Sigmoid colon (tissue), 7 donors: ENCODE results near the gene RNF149. TPM values are rescaled to one million over a fixed set of nuclear protein-coding genes. Genes with fewer than 3 reads are reported as not detected.

Experiments used
- DNase-seq: peaks from one replicate; pipeline ENCODE4 v3.0.0-alpha.2; 2019
- H3K27ac ChIP-seq, 4 donors: fragments of 200-600 bp; sonication (generic); one replicate each; pipeline ENCODE4 v1.5.1; 2016 to 2019; ENCODE audit warnings: mild to moderate bottlenecking in 1 of 4
- H3K27me3 ChIP-seq, 3 donors: fragments of 200-600 bp; sonication (generic); one replicate each; pipeline ENCODE4 v1.5.1; 2019; ENCODE audit warnings: mild to moderate bottlenecking in 1 of 3
- H3K36me3 ChIP-seq, 4 donors: fragments of 200-600 bp; sonication (generic); one replicate each; pipeline ENCODE4 v1.5.1; 2016 to 2019
- H3K4me1 ChIP-seq, 4 donors: fragments of 200-600 bp; sonication (generic); one replicate each; pipeline ENCODE4 v1.5.1; 2017 to 2019
- H3K4me3 ChIP-seq, 4 donors: fragments of 200-600 bp; sonication (generic); one replicate each; pipeline ENCODE4 v1.5.1; 2017 to 2019; ENCODE audit warnings: mild to moderate bottlenecking in 2 of 4, moderate library complexity in 1 of 4
- H3K9me3 ChIP-seq, 4 donors: fragments of 200-600 bp in 3 of 4; sonication (generic) in 3 of 4; one replicate each; pipeline versions ENCODE4 v1.5.1 to v1.6.1; 2013 to 2019
- EP300 ChIP-seq, 4 donors: sonication (generic); formaldehyde crosslinking; IDR thresholded peaks; one replicate each; pipeline ENCODE4 v1.6.1; 2017; ENCODE audit warnings: antibody characterized with exemption in 4 of 4
- POLR2A ChIP-seq, 2 donors: fragments of 450-650 bp; IDR thresholded peaks; one replicate each; pipeline ENCODE4 v1.6.1; 2016; ENCODE audit warnings: antibody characterized with exemption in 2 of 2, mild to moderate bottlenecking in 2 of 2, moderate library complexity in 2 of 2
- POLR2AphosphoS5 ChIP-seq, 4 donors: sonication (generic); formaldehyde crosslinking; IDR thresholded peaks; one replicate each; pipeline ENCODE4 v1.6.1; 2017; ENCODE audit warnings: antibody characterized with exemption in 4 of 4
- WGBS, 2 donors: extraction: QIAGEN DNeasy Blood & Tissue Kit; methylation state at CpG; one replicate each; pipeline ENCODE4 v1.1.7; 2013; 5-methylcytosine and 5-hydroxymethylcytosine counted together
- intact Hi-C: fragments of 100-400 bp; cut with DNase I; formaldehyde crosslinking; loops from one replicate; pipeline ENCODE4 v1.15.1; 2023
- polyA plus RNA-seq, 3 donors: library from polyadenylated mRNA; stranded (reverse); fragments of 200-250 nt; gene quantifications; one replicate each; pipeline ENCODE4 v1.2.3, GENCODE V29; 2013
- total RNA-seq, 4 donors: library from RNA; depleted of rRNA; stranded (reverse); fragments of >200 nt; gene quantifications; one replicate each; pipeline ENCODE4 v1.1.0, GENCODE V29; 2016
- TF ChIP-seq, protein P1 (sequence below), 4 experiments: fragments of 450-650 bp in 3 of 4; fragments of 200-600 bp in 1 of 4; IDR thresholded peaks; one replicate each; pipeline ENCODE4 v1.5.1; 2016 to 2019; ENCODE audit warnings: antibody characterized with exemption in 4 of 4, mild to moderate bottlenecking in 3 of 4, moderate library complexity in 2 of 4
- donor health status: healthy with polysubstance abuse.
- donor health status: Bipolar disorder and iron deficiency.
- donor health status: healthy.

RNF149 gene
- total and polyA plus RNA-seq, 7 donors = 11.4 to 65.4 (median 40.0) TPM

DNA sequence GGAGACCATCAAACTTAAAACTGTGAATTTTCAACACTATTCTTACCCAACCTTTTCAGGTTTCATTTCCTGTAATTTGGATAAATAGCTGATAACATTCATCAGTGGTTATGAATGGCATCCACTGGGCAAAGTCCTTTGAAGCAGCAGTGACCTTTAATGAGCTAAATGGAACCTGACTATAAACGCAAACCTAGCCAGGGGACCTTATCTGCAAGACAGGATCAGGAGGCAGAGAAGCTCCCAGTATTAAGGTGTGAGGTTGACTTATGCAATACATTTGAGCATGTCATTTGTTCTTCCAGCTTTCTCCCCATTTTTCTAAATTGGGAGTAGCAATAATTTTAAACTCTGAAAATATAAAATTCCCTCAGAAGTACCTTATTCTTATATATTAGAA lies 40.4 kb upstream of the RNF149 start:
- no peaks in the 10 kb centered on the region for H3K4me1 ChIP-seq
- WGBS, 2 donors = 22 to 70% methylated on average over 1 of the region's 1 CpG
- no peaks in the 10 kb centered on the region for H3K27me3 ChIP-seq
- H3K4me3 ChIP-seq = no peak overlapping the region
- intact Hi-C loops = loop anchor here (10.0 kb wide), 1 partner anchor 1096 kb away; no protein-coding TSS in a partner anchor
- H3K36me3 ChIP-seq = no peaks in the 10 kb centered on the region
- no peaks in the 10 kb centered on the region for H3K9me3 ChIP-seq
- no peak for TF ChIP-seq EP300 (IDR thresholded peaks at IDR 0.05)
- TF ChIP-seq POLR2A (IDR thresholded peaks at IDR 0.05) = no peak
- no peak for TF ChIP-seq POLR2AphosphoS5 (IDR thresholded peaks at IDR 0.05)
- TF ChIP-seq, protein P1, sequence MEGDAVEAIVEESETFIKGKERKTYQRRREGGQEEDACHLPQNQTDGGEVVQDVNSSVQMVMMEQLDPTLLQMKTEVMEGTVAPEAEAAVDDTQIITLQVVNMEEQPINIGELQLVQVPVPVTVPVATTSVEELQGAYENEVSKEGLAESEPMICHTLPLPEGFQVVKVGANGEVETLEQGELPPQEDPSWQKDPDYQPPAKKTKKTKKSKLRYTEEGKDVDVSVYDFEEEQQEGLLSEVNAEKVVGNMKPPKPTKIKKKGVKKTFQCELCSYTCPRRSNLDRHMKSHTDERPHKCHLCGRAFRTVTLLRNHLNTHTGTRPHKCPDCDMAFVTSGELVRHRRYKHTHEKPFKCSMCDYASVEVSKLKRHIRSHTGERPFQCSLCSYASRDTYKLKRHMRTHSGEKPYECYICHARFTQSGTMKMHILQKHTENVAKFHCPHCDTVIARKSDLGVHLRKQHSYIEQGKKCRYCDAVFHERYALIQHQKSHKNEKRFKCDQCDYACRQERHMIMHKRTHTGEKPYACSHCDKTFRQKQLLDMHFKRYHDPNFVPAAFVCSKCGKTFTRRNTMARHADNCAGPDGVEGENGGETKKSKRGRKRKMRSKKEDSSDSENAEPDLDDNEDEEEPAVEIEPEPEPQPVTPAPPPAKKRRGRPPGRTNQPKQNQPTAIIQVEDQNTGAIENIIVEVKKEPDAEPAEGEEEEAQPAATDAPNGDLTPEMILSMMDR (IDR thresholded peaks at IDR 0.05) = no peak
- no peak for DNase-seq
- H3K27ac ChIP-seq = no peak overlapping the region

DNA sequence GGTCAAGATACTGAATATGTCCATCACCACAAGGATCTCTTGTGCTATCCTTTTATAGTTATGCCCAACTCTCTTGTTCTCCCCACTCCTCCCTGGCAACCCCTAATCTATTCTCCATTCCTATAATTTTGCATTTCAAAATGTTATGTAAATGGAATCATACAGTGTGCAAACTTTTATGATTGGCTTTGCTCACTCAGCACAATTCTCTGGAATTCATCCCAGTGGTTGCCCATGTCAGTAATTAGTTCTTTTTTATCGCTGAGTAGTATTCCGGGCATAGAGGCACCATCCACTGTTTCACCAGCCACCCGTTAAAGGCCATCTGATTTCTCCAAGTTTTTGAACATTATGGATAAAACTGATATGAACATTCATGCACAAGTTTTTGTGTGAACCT lies 38.4 kb upstream of the RNF149 start:
- Histone ChIP-seq H3K9me3 (no peaks in the 10 kb centered on the region), H3K36me3 (no peaks in the 10 kb centered on the region), H3K27me3 (no peaks in the 10 kb centered on the region), H3K27ac (no peak overlapping the region), H3K4me1 (no peaks in the 10 kb centered on the region), H3K4me3 (no peak overlapping the region)
- WGBS, 2 donors = 97 to 98% methylated on average over 3 of the region's 3 CpGs
- intact Hi-C loops = loop anchor here (10.0 kb wide), 1 partner anchor 1098 kb away; no protein-coding TSS in a partner anchor
- TF ChIP-seq POLR2AphosphoS5 (IDR thresholded peaks at IDR 0.05) (no peak), EP300 (IDR thresholded peaks at IDR 0.05) (no peak), POLR2A (IDR thresholded peaks at IDR 0.05) (no peak)
- TF ChIP-seq, protein P1 (IDR thresholded peaks at IDR 0.05) = no peak
- DNase-seq = no peak

DNA sequence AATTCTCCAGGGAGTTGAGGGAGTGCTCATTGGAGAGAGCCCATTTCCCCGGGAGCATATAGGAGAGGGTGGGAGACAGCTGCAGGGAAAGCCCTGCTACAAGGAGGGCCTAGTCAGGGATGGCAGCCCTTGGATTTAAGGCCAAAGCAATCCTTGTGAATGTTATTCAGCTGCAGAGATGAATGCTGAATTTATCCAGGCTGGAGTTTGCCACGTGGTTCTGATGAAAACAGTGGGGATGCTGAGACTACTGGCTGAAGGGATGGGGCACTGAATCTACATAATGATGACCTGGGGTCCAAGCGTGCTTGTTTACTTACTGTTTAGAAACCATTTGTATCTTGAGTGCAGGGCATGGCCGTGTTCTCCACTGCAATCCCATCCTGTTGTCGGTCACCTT lies 35.6 kb upstream of the RNF149 start:
- no peak for DNase-seq
- Histone ChIP-seq H3K27ac (no peak overlapping the region), H3K4me1 (no peaks in the 10 kb centered on the region), H3K4me3 (no peak overlapping the region), H3K36me3 (no peaks in the 10 kb centered on the region), H3K9me3 (no peaks in the 10 kb centered on the region), H3K27me3 (no peaks in the 10 kb centered on the region)
- TF ChIP-seq POLR2AphosphoS5 (IDR thresholded peaks at IDR 0.05) (no peak), EP300 (IDR thresholded peaks at IDR 0.05) (no peak), POLR2A (IDR thresholded peaks at IDR 0.05) (no peak)
- TF ChIP-seq, protein P1 (IDR thresholded peaks at IDR 0.05) = no peak
- intact Hi-C loops = loop anchor here (10.0 kb wide), 1 partner anchor 1101 kb away; no protein-coding TSS in a partner anchor
- 83 to 84% methylated on average over 5 of the region's 5 CpGs for WGBS, 2 donors

DNA sequence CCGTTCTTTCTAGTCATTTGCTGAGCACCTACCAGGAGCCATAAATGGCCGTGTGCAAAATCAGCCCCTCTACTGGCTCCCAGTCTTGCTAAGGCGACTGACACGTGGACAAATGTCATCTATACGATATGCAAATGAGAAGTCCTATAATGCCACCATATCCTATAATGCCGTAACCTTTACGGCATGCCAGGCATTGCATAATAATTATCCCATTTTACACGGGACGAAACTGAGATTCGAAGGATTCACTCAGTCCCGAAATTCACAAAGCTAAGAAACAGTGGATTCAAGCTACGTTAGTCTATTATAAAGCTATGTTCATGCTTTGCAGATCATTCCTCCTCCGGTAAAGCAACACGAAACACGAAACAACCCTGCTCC lies 34.1 kb upstream of the RNF149 start:
- intact Hi-C loops = loop anchor here (2.0 to 10.0 kb wide), 2 partner anchors 488 to 1102 kb away; no protein-coding TSS in a partner anchor
- no peak for TF ChIP-seq POLR2AphosphoS5 (IDR thresholded peaks at IDR 0.05)
- TF ChIP-seq, protein P1 (IDR thresholded peaks at IDR 0.05) = no peak
- no peak for TF ChIP-seq POLR2A (IDR thresholded peaks at IDR 0.05)
- TF ChIP-seq EP300 (IDR thresholded peaks at IDR 0.05) = no peak
- Histone ChIP-seq H3K4me3 (no peak overlapping the region), H3K36me3 (no peaks in the 10 kb centered on the region), H3K4me1 (no peaks in the 10 kb centered on the region), H3K9me3 (no peaks in the 10 kb centered on the region), H3K27me3 (no peaks in the 10 kb centered on the region), H3K27ac (no peak overlapping the region)
- no peak for DNase-seq
- 80 to 92% methylated on average over 15 of the region's 15 CpGs for WGBS, 2 donors
